ENCODE measurements around the gene CADM3.

CADM3 gene

DNA sequence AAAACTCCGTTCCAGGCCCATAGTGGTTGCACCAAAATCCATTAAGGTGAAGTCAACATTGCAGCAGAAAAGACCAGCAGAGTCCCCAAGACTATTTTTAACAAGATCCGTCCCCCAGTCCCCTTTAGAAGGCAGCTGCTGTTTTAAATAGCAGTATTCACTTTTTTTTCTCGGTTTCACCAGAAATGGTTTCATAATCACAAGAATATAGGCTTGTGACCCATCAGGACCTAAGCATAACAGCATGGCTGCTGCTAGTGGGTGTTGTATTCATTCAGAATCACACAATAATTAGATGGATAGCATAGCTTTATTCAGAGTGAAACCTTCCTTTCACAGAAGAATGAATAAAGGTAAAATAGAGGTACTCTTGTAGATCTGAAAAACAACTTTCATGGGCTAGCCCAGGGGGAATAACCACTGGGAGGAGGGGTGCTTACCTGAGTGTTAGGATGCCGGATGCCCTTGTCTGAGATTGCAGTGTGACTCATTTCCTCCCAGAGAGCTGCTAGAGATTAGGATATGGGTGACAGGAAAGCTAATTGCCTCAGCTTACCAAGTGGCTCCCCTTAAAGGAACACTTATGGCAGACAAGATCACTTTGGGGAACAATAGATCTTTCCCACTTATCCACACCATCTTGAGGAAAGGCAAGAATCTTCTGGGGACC lies 68.3 kb downstream of the CADM3 start:
- DNase-seq: no peak
- intact Hi-C loops (cut with DNase I): no loop called here

- intact Hi-C loops (cut with DNase I): no loop called here
- DNase-seq: no peak
Observed at GRCh38 chr1:159247266-159247665, 75.9 kb downstream of the CADM3 start.

GRCh38 chr1:159248311-159248710 lies 76.9 kb downstream of the CADM3 start:
- no peak for DNase-seq
- intact Hi-C loops (cut with DNase I): no loop called here

GRCh38 chr1:159250638-159251216 lies 79.3 kb downstream of the CADM3 start:
- DNase-seq: no peak
- intact Hi-C loops (cut with DNase I): no loop called here
